ENCODE data around the gene NR1D2.
"Not testable (repeated sequence)": the region's sequence is repeated elsewhere in the genome, so short reads cannot be mapped to it uniquely, and the experiment has no call there.

Gene NR1D2

GRCh38 chr3:23968463-23969184, 23.5 kb downstream of the NR1D2 start:
- DNase-seq = no peak

- DNase-seq = no peak
These were observed 24.3 kb downstream of the NR1D2 start for GRCh38 chr3:23969393-23969792.

DNA sequence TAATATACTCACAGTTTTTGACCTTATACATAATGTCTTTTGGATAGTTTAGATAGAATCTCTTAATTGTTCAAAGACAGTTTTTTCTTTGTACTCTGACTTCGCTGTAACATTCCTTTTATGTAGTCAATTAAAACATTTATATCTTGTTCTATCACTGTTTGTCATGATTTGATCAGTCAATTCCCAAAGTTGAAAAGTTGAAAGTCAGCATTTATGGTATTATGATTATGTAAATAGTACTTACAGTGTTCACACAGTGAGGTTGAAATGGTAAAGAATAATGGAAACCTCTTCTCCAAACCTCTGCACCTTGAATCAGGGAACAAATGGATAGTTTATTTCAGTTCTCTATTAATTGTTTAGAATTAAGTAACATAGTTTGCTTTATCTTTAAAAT, 26.6 kb downstream of the NR1D2 start:
- DNase-seq = no peak

GRCh38 chr3:23976555-23976954, 31.5 kb downstream of the NR1D2 start:
- DNase-seq = no peak

GRCh38 chr3:23979569-23979968, 34.5 kb downstream of the NR1D2 start:
- no peak for DNase-seq

DNA sequence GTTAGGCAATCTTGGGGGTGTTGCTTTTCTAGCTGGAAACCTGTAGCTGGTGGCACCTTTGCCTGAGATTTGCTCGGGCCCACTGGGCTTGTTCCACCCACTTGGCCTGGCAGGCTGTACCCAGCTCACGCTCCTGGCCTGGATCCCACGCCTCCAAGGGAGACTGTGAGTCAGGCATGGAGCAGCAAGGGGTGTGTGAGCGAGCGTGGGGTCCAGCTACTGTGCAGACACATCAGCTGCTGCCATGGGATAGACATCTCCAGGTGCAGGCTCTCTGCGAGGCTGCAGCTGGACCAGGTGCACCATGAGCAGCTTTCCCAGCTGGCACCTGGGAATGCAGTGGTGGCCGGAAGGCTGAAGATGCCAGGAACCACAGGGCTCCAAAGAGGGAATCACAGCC, 36.0 kb downstream of the NR1D2 start:
- DNase-seq = no peak

GRCh38 chr3:23981955-23982354, 36.9 kb downstream of the NR1D2 start:
- no peak for DNase-seq

- DNase-seq = no peak
These were observed 39.8 kb downstream of the NR1D2 start for GRCh38 chr3:23984934-23985333.

DNA sequence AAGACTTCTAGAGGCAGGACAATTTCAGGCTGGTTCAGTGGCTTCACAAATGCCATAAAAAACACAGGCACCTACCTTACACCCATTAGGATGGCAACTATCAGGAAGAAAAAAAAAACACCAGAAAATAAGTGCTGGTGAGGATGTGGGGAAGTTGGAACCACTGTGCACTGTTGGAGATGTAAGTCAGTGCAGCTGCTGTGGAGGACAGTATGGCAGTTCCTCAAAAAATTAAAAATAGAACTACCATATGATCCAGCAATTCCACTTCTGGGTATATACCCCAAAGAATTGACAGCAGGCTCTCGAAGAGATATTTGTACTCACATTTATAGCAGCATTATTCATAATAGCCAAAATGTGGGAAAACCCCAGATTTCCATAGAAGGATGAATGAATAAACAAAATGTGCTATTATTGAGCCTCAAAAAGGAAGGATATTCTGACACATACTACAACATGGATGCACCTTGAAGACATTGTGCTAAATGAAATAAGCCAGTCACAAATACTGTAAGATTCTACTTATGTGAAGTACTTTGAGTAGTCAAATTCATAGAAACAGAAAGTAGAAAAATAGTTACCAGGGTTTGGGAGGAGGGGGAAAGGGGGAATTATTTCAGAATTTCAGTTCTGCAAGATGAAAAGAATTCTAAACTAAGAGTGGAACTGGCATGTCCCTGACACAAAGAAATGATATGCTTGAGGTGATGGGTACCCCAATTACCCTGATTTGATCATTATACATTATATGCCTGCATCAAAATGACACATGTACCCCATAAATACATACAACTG, 40.9 kb downstream of the NR1D2 start:
- no peak for DNase-seq

GRCh38 chr3:23987356-23987755, 42.3 kb downstream of the NR1D2 start:
- peak; percentile 88 to 89 for DNase-seq

DNA sequence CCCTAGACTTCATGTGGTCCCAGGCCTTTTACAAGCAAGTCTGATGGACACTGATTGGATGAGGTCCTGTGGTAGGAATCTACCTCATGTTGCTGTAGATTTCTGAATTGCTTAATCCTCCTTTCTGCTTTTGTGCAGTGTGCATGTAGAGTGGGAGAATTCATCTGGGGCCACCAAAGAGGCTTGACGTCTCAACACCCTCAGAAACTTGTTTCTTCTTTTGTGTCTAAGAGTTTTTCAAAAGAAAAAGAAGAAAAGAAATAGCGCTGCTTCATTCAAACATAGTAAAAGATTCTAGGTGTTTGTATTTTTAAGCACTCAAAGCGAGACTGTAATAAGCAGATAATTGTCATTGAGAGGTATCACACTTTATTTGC, 46.2 kb downstream of the NR1D2 start:
- no peak for DNase-seq

DNA sequence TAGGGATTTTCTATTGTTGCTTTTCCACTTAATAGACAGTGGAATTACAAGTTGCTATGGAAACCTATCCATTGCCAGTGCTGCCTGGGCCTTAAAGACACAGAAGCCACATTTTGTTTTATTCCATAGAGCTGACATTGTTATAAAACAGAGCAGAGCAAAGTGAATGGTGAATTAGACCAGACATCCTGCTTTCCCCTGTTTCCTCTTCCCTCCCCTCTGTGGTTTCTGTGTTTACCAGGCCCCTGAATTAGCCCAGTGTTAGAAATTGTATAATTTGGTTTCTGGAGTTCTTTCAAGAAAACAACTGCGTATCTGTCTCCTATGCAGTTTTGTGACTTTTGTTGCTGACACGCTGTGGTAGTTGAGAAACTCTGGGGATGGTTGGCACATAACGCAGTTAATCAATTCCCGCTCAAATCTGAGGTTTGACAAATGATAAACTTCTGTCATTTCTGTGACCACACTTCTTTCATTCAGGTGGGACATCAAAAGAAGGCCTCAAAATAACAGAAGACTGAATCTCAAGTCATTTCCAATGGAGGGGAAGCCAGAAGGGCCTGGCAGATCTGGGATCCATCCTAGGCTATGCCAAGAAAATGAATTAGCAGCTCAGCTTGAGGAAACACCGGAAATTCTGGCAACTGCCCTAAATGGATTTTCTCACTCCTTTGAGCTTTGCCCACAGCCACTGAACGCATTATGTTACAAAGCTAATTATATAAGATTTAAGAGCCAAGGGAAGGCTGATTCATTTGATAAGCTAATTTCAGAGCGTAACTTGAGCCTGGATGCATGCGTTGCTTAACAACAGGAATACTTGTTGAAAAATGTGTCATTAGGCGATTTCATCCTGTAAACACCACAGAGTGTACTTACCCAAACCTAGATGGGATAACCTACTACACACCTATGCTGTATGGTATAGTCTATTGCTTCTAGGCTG, 46.9 kb downstream of the NR1D2 start:
- no peak for DNase-seq

DNA sequence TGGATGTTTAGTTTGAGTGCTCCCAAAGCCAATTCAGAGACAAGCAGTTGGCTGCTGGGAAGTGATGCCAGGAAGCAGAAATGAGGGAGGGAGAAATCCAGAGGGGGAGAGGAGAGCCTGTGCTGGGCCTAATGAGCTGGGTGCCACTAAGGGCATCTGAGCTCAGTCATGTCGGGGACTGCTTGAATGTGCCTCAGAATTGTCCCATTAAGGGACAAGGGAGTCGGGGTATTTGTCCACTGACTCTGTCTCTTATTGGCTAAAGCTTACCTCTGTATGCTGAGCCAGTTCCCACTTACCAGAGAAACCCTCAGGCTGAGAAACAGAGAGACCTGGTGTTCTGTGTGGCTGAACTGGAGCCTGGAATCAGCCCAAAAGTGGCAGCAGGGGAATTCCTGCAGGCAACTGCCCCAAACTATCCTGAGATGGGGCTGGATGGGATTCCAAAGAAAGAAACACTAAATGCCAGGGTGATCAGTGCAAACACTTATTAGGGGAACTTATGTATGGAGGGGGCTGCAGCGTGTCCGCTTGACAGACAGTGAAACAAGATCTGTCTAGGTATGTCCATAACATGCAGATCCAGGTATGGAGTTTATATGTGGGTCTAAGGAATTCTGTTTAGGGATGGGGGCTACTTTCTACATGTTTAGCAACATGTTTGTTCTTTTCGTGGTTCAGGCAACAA, 48.6 kb downstream of the NR1D2 start:
- no peak for DNase-seq

GRCh38 chr3:23994244-23994569, 49.1 kb downstream of the NR1D2 start:
- DNase-seq = no peak

DNA sequence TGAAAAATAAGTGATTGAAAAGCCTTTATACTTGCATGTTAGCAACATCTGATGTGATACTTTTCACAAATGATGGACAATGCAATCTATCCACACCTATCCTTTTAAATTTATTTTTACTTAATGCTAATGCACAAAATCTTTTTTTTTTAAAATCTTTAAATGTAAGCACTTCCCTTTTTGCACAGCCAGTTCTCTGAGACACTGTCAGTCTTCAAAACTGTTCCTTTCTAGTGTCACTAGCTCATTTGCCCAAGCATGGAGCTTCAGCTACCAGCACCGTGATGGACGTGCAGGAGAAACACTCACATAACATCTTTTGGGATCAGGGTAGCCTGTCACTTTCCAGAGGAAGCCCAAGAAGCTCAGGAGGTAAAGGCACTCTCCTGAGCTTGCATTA, 50.1 kb downstream of the NR1D2 start:
- DNase-seq = no peak

DNA sequence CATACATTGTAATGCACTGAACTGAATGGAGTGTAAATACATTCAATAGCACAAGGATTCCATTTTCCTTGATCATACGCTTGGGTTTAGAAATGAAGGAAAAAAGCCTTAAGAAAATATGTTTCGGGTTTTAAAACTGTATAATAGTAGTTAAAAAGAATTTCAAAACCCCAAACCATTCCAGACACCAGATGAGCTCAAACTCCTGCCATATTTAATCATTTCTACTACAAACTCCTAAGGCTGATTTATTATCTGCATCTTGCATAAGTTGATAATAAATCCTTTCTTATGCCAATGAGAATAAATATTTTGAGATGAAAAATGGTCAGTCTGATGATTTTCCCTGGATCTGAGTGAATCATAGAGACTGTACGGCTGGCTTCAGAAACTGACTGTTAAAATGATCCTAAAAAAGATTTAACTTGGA, 51.0 kb downstream of the NR1D2 start:
- no peak for DNase-seq

DNA sequence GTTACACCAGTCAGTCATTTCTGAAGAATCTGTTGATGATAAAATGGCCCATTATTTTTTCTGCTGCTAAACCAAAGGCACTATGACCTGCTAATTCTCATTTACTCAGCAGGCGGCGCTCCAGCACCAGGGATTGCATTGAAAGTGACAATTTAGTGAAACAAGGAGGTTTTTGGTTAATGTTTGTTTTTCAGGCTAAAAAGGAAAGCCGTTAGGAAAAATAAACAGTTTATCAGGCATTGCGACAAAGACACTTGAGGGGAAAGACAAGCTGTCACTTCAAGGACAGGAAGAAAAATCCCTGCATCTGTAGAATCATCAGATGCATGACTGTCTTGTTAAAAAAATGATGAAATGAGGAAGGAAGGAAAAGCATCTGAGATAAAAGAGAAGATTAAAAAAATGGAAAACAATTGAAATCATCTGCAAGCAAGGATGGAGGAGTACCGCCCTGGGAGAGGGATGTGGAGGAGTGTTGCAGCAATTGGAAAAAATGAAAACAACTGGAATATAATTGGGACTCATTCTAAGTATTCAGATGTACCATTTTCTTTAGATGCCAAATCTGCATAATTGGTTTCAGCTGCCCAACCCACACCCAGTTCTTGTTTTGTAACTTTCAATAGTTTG, 54.0 kb downstream of the NR1D2 start:
- DNase-seq = peak; percentile 45 to 62

DNA sequence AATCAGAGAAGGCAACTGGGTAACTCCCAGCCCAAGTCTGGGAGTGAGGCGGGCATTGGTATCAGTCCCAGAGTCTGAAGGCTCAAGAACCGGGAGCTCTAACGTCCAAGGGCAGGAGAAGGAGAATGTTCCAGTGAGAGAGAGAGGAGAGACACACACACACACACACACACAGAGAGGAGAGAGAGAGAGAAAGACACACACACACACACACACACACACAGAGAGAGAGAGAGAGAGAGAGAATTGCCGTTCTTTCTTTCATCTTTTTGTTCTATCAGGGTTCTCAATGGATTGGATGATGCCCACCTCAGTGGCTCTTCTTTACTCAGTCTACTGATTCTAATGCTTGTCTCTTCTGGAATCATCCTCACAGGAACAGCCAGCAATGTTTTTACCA, 57.0 kb downstream of the NR1D2 start:
- no peak for DNase-seq

- no peak for DNase-seq
These were observed 58.4 kb downstream of the NR1D2 start for GRCh38 chr3:24003466-24003865.

DNA sequence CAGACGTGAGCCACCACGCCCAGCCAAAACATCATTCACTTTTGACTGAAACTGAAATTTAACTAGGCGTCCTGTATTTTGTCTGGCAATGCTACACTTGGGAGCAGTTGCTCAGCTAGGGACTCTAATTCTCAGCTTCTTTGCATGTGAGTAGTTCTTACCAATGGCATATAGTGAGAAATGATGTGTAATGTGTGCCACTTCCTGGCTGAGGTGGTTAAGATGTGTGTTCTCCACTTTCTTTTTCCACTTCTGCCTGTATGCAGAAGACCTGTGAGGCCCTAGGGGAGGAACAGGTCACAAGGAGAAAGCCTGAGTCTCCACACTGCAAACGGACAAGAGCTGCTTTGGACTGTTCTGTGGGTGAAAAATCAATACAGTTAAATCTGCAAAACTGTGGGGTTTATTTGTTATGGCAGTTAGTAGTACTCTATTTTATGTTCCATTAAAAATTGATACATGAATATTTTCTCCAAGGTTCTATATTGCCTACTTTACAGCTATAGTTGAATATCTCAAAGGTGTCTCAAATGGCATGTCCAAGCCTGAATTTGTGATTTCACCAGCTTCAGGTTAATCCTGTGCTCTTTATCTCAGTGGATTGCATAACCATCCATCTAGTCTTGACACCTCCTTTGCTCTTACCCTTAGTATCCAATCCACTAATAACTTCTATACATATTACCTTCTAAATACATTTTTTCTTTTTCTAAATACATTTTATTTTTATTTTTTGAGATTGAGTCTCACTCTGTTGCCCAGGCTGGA, 59.3 kb downstream of the NR1D2 start:
- DNase-seq = no peak

GRCh38 chr3:24005669-24006068, 60.6 kb downstream of the NR1D2 start:
- no peak for DNase-seq

- not testable (repeated sequence) for DNase-seq
These were observed 65.7 kb downstream of the NR1D2 start for GRCh38 chr3:24010834-24011233.

Data from AML-193 (cell line).